ENCODE results near the gene C20orf204. TPM values are rescaled to one million over a fixed set of nuclear protein-coding genes. Genes with fewer than 3 reads are reported as not detected.
A peak's percentile ranks its signal among the peaks of the same experiment; 100 is the strongest.
"Not testable (repeated sequence)": the region's sequence is repeated elsewhere in the genome, so short reads cannot be mapped to it uniquely, and the experiment has no call there.

C20orf204 gene
- total RNA-seq, 1 experiment from 2014 or later = 3.4 TPM

- CTCF ChIA-PET = interaction anchor here (0.6 kb wide), 1 partner anchor 32 kb away, joined by 3 read pairs; no protein-coding TSS in a partner anchor
- H3F3A ChIP-seq (ENCODE audit: low read length, unreplicated experiment) = no peaks in the 10 kb centered on the region
- peak; percentile 79 for ATAC-seq
- POLR2A ChIA-PET (ENCODE audit: unreplicated experiment) = interaction anchor here (0.6 kb wide), 1 partner anchor 54 kb away, joined by 3 read pairs; no protein-coding TSS in a partner anchor
- no peaks in the 10 kb centered on the region for H3K27me3 ChIP-seq (ENCODE audit: low read length)
- no peak overlapping the region for H2AFZ ChIP-seq (ENCODE audit: low read length)
- H3K9me3 ChIP-seq (ENCODE audit: low read length) = no peaks in the 10 kb centered on the region
- H3K79me2 ChIP-seq (ENCODE audit: low read length) = no peaks in the 10 kb centered on the region
- H3K9me2 ChIP-seq (replicated peaks; ENCODE audit: low read length) = no peaks in the 10 kb centered on the region
- H3K4me2 ChIP-seq (ENCODE audit: low read length) = peak overlapping the region; percentile 33; the same call in 1 of the 2 replicates
- H3K27ac ChIP-seq (ENCODE audit: low read length) = peak overlapping the region; percentile 47
- no peak overlapping the region for H3K4me3 ChIP-seq (ENCODE audit: low read length)
- DNase-seq = peak; percentile 74
- no peaks in the 10 kb centered on the region for H4K20me1 ChIP-seq (ENCODE audit: low read length)
- no TSS peak for BruUV-seq (replicated peaks)
- no peaks in the 10 kb centered on the region for H3K36me3 ChIP-seq (ENCODE audit: low read depth, low read length)
- TF ChIP-seq EZH2phosphoT487 (IDR thresholded peaks at IDR 0.05; ENCODE audit: borderline replicate concordance, low read length) (no peak), CTCF (conservative IDR thresholded peaks at IDR 0.05; ENCODE audit: low read depth, low read length) (no peak), EZH2 (IDR thresholded peaks at IDR 0.05; ENCODE audit: low read length, unreplicated experiment) (no peak)
- H3K4me1 ChIP-seq (ENCODE audit: insufficient read depth, low read length) = peaks cover 17% of the 10 kb centered on the region
- peak overlapping the region; percentile 22; the same call in 1 of the 2 replicates for H3K9ac ChIP-seq (ENCODE audit: low read length)
- intact Hi-C loops (cut with micrococcal nuclease) = no loop called here
Observed at GRCh38 chr20:64086801-64087200, 50.8 kb downstream of the C20orf204 start.

- intact Hi-C loops (cut with micrococcal nuclease); H3K27me3 ChIP-seq (ENCODE audit: low read length): not testable (repeated sequence)
- POLR2A ChIA-PET (ENCODE audit: unreplicated experiment) = interaction anchor here (0.6 kb wide), 1 partner anchor 54 kb away, joined by 3 read pairs; no protein-coding TSS in a partner anchor
Observed at GRCh38 chr20:64087226-64087825, 51.3 kb downstream of the C20orf204 start.

GRCh38 chr20:64088586-64088985, 52.6 kb downstream of the C20orf204 start:
- H3K36me3 ChIP-seq (ENCODE audit: low read depth, low read length); H4K20me1 ChIP-seq (ENCODE audit: low read length); H2AFZ ChIP-seq (ENCODE audit: low read length); H3K9me2 ChIP-seq (replicated peaks; ENCODE audit: low read length); CTCF ChIA-PET; ATAC-seq; H3F3A ChIP-seq (ENCODE audit: low read length, unreplicated experiment); H3K79me2 ChIP-seq (ENCODE audit: low read length); H3K4me3 ChIP-seq (ENCODE audit: low read length); H3K27me3 ChIP-seq (ENCODE audit: low read length); intact Hi-C loops (cut with micrococcal nuclease); POLR2A ChIA-PET (ENCODE audit: unreplicated experiment); H3K9me3 ChIP-seq (ENCODE audit: low read length); H3K27ac ChIP-seq (ENCODE audit: low read length); DNase-seq; H3K4me2 ChIP-seq (ENCODE audit: low read length); BruUV-seq (replicated peaks); H3K9ac ChIP-seq (ENCODE audit: low read length): not testable (repeated sequence)
- H3K4me1 ChIP-seq (ENCODE audit: insufficient read depth, low read length) = peaks cover 12% of the 10 kb centered on the region

More at GRCh38 chr20:64087226-64087825, 51.3 kb downstream of the C20orf204 start:
- peak overlapping the region; percentile 46; the same call in 1 of the 2 replicates for H3K9ac ChIP-seq (ENCODE audit: low read length)
- H3K4me1 ChIP-seq (ENCODE audit: insufficient read depth, low read length) = peaks cover 17% of the 10 kb centered on the region
- not testable (repeated sequence) for H3K9me3 ChIP-seq (ENCODE audit: low read length); ATAC-seq; DNase-seq; H4K20me1 ChIP-seq (ENCODE audit: low read length); H3K4me3 ChIP-seq (ENCODE audit: low read length); H3K9me2 ChIP-seq (replicated peaks; ENCODE audit: low read length); BruUV-seq (replicated peaks); H3K79me2 ChIP-seq (ENCODE audit: low read length); H3K4me2 ChIP-seq (ENCODE audit: low read length); H3F3A ChIP-seq (ENCODE audit: low read length, unreplicated experiment); H2AFZ ChIP-seq (ENCODE audit: low read length); H3K36me3 ChIP-seq (ENCODE audit: low read depth, low read length)
- CTCF ChIA-PET = interaction anchor here (0.6 kb wide), 1 partner anchor 33 kb away, joined by 3 read pairs; no protein-coding TSS in a partner anchor
- H3K27ac ChIP-seq (ENCODE audit: low read length) = peak overlapping the region; percentile 49

Small RNA genes within 50 kb of the gene (microRNA-seq; reads per million reads assigned to microRNA genes)
- 1.8 reads per million for gene MIR6813 (ENCODE audit: unreplicated experiment)

Other genes starting within 250 kb of the C20orf204 start
- 2.8 and 7.3 TPM in 2 replicates for gene ZBTB46, start 204.9 kb upstream of the C20orf204 start, total RNA-seq (2014; rRNA removed)
- gene ABHD16B, start 174.7 kb upstream of the C20orf204 start, total RNA-seq (2014; rRNA removed) = not detected in 2 replicates
- 147 and 167 TPM in 2 replicates for gene TPD52L2, start 170.9 kb upstream of the C20orf204 start, total RNA-seq (2014; rRNA removed)
- gene DNAJC5, start 141.1 kb upstream of the C20orf204 start, total RNA-seq (2014; rRNA removed) = 73.7 and 80.1 TPM in 2 replicates
- 37.2 and 47.4 TPM in 2 replicates for gene UCKL1, start 79.8 kb upstream of the C20orf204 start, total RNA-seq (2014; rRNA removed)
- gene ZNF512B, start 66.3 kb upstream of the C20orf204 start, total RNA-seq (2014; rRNA removed) = 18.0 and 24.1 TPM in 2 replicates
- gene SAMD10, start 56.5 kb upstream of the C20orf204 start, total RNA-seq (2014; rRNA removed) = 7.4 and 13.4 TPM in 2 replicates
- 67.1 and 87.2 TPM in 2 replicates for gene PRPF6, start 55.0 kb upstream of the C20orf204 start, total RNA-seq (2014; rRNA removed)
- 1.1 and 1.5 TPM in 2 replicates for gene SOX18, start 13.5 kb downstream of the C20orf204 start, total RNA-seq (2014; rRNA removed)
- 19.1 and 23.4 TPM in 2 replicates for gene TCEA2, start 27.0 kb downstream of the C20orf204 start, total RNA-seq (2014; rRNA removed)
- gene RGS19, start 43.3 kb downstream of the C20orf204 start, total RNA-seq (2014; rRNA removed) = 43.2 and 54.3 TPM in 2 replicates
- 5.6 and 7.4 TPM in 2 replicates for gene OPRL1, start 43.9 kb downstream of the C20orf204 start, total RNA-seq (2014; rRNA removed)
- gene LKAAEAR1, start 48.2 kb downstream of the C20orf204 start, total RNA-seq (2014; rRNA removed) = 0.98 and 1.1 TPM in 2 replicates
- not detected in 2 replicates for gene NPBWR2, start 71.4 kb downstream of the C20orf204 start, total RNA-seq (2014; rRNA removed)
- gene MYT1, start 128.3 kb downstream of the C20orf204 start, total RNA-seq (2014; rRNA removed) = 0.22 and 0.29 TPM in 2 replicates
- 45.7 and 57.8 TPM in 2 replicates for gene PCMTD2, start 219.6 kb downstream of the C20orf204 start, total RNA-seq (2014; rRNA removed)

Measured in PC-3 (cell line).